Measurements from ENCODE around the gene PCDH17. TPM values are rescaled to one million over a fixed set of nuclear protein-coding genes. Genes with fewer than 3 reads are reported as not detected.

The PCDH17 gene
- total RNA-seq, 1 experiment from 2014 or later, result not detected

DNA sequence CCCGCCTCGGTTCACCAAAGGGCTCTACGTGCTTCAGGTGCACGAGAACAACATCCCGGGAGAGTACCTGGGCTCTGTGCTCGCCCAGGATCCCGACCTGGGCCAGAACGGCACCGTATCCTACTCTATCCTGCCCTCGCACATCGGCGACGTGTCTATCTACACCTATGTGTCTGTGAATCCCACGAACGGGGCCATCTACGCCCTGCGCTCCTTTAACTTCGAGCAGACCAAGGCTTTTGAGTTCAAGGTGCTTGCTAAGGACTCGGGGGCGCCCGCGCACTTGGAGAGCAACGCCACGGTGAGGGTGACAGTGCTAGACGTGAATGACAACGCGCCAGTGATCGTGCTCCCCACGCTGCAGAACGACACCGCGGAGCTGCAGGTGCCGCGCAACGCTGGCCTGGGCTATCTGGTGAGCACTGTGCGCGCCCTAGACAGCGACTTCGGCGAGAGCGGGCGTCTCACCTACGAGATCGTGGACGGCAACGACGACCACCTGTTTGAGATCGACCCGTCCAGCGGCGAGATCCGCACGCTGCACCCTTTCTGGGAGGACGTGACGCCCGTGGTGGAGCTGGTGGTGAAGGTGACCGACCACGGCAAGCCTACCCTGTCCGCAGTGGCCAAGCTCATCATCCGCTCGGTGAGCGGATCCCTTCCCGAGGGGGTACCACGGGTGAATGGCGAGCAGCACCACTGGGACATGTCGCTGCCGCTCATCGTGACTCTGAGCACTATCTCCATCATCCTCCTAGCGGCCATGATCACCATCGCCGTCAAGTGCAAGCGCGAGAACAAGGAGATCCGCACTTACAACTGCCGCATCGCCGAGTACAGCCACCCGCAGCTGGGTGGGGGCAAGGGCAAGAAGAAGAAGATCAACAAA lies 2.6 kb downstream of the PCDH17 start:
- H3K27ac Mint-ChIP-seq (ENCODE audit: unreplicated experiment), result no peak overlapping the region
- H3K36me3 Mint-ChIP-seq (ENCODE audit: insufficient read depth, unreplicated experiment), result no peaks in the 10 kb centered on the region
- intact Hi-C loops (cut with micrococcal nuclease; ENCODE audit: unreplicated experiment), result no loop called here
- H3K27me3 Mint-ChIP-seq (ENCODE audit: unreplicated experiment), result no peaks in the 10 kb centered on the region
- no peak for TF ChIP-seq CTCF (IDR thresholded peaks at IDR 0.05; ENCODE audit: unreplicated experiment)
- no peak overlapping the region for H3K4me3 Mint-ChIP-seq (ENCODE audit: low read depth, unreplicated experiment)
- CTCF ChIA-PET, result no interaction called here
- no peaks in the 10 kb centered on the region for H3K4me1 Mint-ChIP-seq (ENCODE audit: low read depth, unreplicated experiment)
- BruUV-seq (replicated peaks), result no TSS peak
- no peaks in the 10 kb centered on the region for H3K9me3 Mint-ChIP-seq (ENCODE audit: low read depth, unreplicated experiment)
- DNase-seq, result no peak

DNA sequence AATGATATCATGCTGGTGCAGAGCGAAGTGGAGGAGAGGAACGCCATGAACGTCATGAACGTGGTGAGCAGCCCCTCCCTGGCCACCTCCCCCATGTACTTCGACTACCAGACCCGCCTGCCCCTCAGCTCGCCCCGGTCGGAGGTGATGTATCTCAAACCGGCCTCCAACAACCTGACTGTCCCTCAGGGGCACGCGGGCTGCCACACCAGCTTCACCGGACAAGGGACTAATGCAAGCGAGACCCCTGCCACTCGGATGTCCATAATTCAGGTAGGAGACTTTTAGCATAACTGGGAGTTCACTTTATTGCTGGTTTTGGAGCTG lies 3.3 kb downstream of the PCDH17 start:
- DNase-seq, result no peak
- no TSS peak for BruUV-seq (replicated peaks)
- TF ChIP-seq CTCF (IDR thresholded peaks at IDR 0.05; ENCODE audit: unreplicated experiment), result no peak
- no peak overlapping the region for H3K4me3 Mint-ChIP-seq (ENCODE audit: low read depth, unreplicated experiment)
- no peaks in the 10 kb centered on the region for H3K27me3 Mint-ChIP-seq (ENCODE audit: unreplicated experiment)
- no peak overlapping the region for H3K27ac Mint-ChIP-seq (ENCODE audit: unreplicated experiment)
- intact Hi-C loops (cut with micrococcal nuclease; ENCODE audit: unreplicated experiment), result no loop called here
- no peaks in the 10 kb centered on the region for H3K9me3 Mint-ChIP-seq (ENCODE audit: low read depth, unreplicated experiment)
- no peaks in the 10 kb centered on the region for H3K4me1 Mint-ChIP-seq (ENCODE audit: low read depth, unreplicated experiment)
- no peaks in the 10 kb centered on the region for H3K36me3 Mint-ChIP-seq (ENCODE audit: insufficient read depth, unreplicated experiment)
- CTCF ChIA-PET, result no interaction called here

DNA sequence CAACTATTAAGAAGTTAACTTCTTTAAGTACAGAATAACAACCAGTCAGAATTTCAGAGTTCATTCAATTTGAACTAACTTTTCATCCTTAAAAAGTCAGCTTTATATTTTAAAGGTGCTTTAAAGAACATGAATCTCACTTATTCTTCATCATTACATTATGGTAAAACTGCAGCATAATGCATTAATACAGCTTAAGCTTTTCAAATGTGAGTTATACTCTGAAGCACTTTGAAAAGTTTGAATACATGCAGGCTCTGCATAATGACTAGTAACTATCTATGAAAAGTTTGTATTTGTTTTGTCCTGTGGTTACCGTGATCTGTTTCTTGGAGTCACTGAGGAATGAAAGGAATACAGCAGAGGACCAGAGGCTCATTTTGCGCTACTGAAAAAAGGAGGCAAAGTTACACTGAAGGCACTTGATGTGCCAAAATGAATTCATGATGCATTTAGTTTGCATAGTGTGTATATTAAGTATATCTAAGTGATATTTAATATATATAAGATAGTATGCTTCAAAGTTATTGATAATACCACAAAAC lies 4.1 kb downstream of the PCDH17 start:
- no peak for DNase-seq
- no peaks in the 10 kb centered on the region for H3K36me3 Mint-ChIP-seq (ENCODE audit: insufficient read depth, unreplicated experiment)
- H3K27ac Mint-ChIP-seq (ENCODE audit: unreplicated experiment), result no peak overlapping the region
- intact Hi-C loops (cut with micrococcal nuclease; ENCODE audit: unreplicated experiment), result no loop called here
- H3K27me3 Mint-ChIP-seq (ENCODE audit: unreplicated experiment), result no peaks in the 10 kb centered on the region
- no peak for TF ChIP-seq CTCF (IDR thresholded peaks at IDR 0.05; ENCODE audit: unreplicated experiment)
- no peak overlapping the region for H3K4me3 Mint-ChIP-seq (ENCODE audit: low read depth, unreplicated experiment)
- CTCF ChIA-PET, result no interaction called here
- no peaks in the 10 kb centered on the region for H3K4me1 Mint-ChIP-seq (ENCODE audit: low read depth, unreplicated experiment)
- no peaks in the 10 kb centered on the region for H3K9me3 Mint-ChIP-seq (ENCODE audit: low read depth, unreplicated experiment)
- no TSS peak for BruUV-seq (replicated peaks)

DNA sequence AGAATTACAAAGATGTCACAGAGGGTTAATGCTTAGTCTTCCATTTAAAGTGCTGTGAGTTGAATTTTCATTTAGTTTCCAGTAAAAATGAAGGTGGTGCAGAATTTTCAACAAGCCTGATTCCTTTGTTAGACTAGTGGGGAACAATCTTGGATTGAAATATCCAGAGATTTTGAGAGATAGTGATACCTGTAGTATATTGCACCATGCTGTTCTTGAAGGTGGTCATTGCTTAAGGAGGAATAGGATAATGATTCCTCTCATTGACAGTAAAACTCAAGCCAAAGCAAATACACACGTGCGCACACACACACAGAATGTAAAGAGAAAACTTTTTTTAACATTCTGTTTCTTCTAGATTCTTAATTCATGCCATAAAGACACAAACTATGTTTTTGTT lies 5.3 kb downstream of the PCDH17 start:
- Mint-ChIP-seq H3K9me3 (ENCODE audit: low read depth, unreplicated experiment) (no peaks in the 10 kb centered on the region), H3K4me1 (ENCODE audit: low read depth, unreplicated experiment) (no peaks in the 10 kb centered on the region), H3K4me3 (ENCODE audit: low read depth, unreplicated experiment) (no peak overlapping the region), H3K27me3 (ENCODE audit: unreplicated experiment) (no peaks in the 10 kb centered on the region), H3K27ac (ENCODE audit: unreplicated experiment) (no peak overlapping the region), H3K36me3 (ENCODE audit: insufficient read depth, unreplicated experiment) (no peaks in the 10 kb centered on the region)
- no TSS peak for BruUV-seq (replicated peaks)
- no peak for TF ChIP-seq CTCF (IDR thresholded peaks at IDR 0.05; ENCODE audit: unreplicated experiment)
- intact Hi-C loops (cut with micrococcal nuclease; ENCODE audit: unreplicated experiment), result no loop called here
- no peak for DNase-seq
- CTCF ChIA-PET, result no interaction called here

Data from Calu3 (cell line).